ENCODE data around the gene IMMP2L.
"Not testable (repeated sequence)": the region's sequence is repeated elsewhere in the genome, so short reads cannot be mapped to it uniquely, and the experiment has no call there.

Gene IMMP2L

DNA sequence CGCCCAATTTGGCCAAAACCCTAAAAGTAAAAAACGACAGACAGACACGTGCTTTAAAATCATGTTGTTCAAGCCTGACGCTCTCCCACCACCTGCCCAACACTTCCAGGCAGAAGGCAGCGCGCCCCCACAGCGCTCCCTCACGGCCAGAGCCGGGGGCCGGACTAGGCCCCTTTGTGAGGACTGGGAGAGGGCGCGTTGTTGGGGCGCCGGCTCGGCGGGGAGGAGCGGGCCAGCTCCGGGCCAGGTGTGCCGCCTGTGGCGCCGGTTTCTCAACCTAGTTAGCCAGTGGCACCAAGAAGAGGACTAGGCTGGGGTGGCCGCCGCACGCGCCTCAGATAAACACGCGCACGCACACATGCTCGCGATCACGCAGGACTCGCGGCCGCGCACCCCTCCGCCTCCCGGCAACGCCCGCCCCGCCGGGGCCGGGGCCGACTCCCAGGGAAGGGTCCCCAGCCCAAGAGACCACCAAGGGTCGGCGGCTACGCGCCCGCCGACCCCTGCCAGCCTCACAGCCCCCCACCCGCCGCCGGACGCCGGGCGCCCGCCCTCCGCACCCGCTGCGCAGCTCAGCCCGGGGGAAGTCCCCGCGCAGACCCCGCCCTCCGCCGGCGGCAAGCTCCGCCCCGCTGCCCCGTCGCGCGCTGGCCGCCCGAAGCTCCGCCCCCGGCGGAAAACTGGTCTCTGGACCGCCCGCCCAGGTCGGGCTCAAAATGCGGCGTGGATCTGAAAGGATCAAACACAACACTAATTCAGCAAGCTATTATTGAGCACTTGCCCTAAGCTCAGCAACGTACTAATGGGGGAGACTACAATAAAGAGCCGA is at the start of gene IMMP2L:
Gene IMMP2L, minus strand, starts transcription at position 589 of the 829 bp plus-strand sequence.
- DNase-seq (peak; percentile 94), ATAC-seq (peak; percentile 94)

DNA sequence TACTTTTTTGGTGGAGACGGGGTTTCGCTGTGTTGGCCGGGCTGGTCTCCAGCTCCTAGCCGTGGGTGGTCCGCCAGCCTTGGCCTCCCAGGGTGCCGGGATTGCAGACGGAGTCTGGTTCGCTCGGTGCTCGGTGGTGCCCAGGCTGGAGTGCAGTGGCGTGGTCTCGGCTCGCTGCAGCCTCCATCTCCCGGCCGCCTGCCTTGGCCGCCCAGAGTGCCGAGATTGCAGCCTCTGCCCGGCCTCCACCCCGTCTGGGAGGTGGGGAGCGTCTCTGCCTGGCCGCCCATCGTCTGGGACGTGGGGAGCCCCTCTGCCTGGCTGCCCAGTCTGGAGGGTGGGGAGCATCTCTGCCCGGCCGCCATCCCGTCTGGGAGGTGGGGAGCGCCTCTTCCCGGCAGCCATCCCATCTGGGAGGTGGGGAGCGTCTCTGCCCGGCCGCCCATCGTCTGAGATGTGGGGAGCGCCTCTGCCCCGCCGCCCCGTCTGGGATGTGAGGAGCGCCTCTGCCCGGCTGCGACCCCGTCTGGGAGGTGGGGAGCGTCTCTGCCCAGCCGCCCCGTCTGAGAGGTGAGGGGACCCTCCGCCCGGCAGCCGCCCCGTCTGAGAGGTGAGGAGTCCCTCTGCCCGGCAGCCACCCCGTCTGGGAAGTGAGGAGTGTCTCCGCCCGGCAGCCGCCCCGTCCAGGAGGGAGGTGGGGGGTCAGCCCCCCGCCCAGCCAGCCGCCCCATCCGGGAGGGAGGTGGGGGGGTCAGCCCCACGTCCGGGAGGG is 47.4 kb upstream of the IMMP2L start:
- DNase-seq, ATAC-seq: not testable (repeated sequence)

DNA sequence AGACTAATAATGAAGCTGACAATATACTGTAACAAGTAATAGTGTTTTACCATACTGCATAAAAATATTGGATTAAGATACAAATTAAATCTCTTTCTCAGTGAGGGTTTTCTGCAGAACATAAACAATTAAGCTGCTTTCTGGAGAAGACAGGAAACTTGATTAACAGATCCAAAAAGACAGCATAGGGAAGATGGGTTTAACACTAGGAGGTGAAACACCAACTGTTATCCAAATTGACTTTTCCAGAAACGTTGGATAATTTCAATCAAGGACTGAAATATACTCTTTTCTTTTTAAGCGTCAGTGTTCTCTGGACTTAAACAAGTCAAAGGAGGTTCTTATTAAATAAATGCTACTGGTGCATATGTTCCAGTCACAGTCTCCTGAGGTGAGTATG is 45.3 kb upstream of the IMMP2L start:
- DNase-seq: no peak
- ATAC-seq: no peak

DNA sequence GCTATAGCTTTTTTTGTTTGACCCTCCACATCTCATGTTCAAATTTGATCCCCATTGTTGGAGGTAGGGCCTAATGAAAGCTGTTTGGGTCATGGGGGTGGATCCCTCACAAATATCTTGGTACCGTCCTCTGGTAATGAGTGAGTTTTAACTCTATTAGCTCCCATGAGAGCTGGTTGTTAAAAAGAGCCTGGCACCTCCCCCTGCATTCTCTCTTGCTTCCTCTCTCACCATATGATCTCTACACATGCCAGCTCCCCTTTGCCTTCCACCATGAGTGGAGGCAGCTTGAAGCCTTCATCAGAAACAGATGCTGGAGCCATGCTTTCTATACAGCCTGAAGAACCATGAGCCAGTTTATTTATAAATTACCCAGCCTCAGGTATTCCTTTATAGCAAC is 43.0 kb upstream of the IMMP2L start:
- DNase-seq (no peak), ATAC-seq (no peak)

DNA sequence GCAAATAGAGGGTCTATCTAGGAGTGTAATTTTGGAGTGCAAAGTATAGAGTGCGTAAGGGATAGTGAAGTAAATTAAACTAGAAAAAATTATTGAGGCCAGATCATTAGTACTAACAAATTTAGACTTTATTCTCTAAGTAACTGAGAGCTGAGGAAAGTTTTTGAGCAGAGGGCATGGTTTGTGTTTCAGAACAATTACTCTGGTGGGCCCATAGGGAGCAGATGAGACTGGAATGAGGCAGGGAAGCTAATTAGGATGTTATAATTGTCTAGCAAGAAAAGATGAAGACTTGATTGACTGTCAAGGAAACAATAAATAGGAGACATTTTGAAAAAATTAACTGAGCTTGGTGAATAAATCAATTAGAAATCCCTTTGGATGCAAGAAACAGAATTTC is 37.8 kb upstream of the IMMP2L start:
- ATAC-seq (no peak), DNase-seq (no peak)

DNA sequence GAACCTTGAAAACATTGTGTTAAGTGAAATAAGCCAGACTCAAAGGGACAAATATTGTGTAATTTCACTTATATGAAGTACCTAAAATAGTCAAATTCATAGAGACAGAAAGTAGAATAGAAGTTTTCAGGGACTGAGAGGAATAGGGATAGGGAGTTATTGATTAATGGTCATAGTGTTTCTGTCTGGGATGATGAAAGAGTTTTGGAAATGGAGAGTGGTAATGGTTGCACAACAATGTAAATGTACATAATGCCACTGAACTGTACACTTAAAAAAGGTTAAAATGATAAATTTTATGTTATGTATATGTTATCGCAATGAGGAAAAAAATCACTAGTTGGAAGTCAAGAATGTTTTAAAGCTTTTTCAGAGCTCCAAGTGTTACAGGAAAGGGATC is 33.5 kb upstream of the IMMP2L start:
- ATAC-seq: no peak
- DNase-seq: no peak

DNA sequence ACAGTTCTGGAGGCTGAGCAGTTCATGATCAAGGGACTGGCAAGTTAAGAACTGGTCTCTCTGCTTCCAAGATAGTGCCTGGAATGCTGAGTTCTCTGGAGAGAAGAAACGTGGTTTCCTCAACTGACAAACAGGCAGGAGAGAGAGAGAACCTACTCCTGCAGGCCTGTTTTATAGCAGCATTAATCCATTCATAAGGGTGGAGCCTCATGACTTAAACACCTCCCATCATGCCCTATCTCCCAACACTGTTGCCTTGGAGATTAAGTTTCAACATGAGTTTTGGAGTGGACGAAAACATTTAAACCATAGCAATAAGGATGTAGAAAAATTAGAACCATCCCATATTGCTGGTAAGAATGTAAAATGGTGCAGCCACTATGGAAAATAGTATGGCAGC is 32.3 kb upstream of the IMMP2L start:
- ATAC-seq (no peak), DNase-seq (no peak)

DNA sequence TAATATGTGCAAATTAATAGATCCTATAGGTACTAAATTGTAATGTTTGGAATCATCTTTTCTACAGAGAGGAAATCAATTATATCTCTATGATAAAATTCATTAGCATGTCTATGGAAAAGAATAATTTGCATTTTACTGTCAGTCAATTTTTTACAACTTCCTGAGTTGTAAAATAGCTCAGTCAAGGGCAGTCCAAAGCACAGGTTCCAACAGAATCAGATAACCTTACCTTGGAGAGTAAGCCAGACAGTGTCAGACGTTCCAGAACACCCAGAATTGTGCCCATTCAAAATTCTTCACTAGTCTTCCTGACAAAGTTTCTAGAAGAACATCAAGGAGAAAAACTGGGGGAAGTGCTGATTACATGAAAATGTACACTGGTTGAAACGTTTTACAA is 31.1 kb upstream of the IMMP2L start:
- DNase-seq (no peak), ATAC-seq (no peak)

DNA sequence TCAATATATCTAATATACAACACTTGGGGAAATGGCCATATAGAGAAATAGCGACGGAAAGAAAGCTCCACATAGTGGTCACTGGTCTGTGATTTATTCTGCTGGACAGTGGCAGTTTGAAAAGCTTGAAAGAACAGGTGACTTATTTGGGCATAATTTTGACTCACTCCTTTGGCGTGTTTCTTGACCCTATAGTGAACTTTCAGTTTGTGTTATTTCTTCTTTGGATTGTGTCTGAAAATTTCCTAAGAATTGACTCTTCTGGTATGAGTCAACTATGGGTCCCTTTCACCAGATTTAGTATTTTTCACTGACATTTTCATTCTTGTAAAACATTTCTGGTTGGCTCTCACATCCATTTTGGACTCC is 25.8 kb upstream of the IMMP2L start:
- ATAC-seq (no peak), DNase-seq (no peak)

DNA sequence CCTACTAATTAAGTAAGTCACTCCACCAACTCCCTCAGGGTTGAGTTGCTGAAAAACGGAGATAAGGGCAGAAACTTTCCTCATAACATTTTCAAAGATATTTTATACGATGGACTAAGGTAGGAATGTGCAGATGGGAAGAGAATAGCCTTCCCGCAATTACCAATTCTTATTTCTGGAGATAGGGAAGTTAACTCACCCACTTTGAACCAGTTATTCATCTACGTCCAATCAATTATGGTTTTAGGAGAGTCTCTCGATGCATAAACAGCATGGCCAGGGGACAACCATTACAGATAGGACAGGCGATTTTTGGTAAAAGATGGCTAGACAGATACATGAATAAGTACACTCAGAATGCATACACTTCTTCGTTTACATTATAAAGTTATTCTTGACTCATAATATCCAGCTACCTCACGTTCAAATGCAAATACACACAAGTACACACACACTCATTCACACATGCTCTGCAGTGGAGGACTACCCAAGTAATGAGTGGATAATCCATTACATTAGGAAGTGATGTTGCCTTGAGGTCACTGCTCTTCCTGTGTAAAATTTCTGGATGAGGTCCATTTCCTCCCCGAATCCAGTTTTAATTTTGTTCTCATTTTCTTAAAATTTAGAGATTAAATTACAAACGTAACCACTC is 25.2 kb upstream of the IMMP2L start:
- DNase-seq: no peak
- ATAC-seq: no peak

DNA sequence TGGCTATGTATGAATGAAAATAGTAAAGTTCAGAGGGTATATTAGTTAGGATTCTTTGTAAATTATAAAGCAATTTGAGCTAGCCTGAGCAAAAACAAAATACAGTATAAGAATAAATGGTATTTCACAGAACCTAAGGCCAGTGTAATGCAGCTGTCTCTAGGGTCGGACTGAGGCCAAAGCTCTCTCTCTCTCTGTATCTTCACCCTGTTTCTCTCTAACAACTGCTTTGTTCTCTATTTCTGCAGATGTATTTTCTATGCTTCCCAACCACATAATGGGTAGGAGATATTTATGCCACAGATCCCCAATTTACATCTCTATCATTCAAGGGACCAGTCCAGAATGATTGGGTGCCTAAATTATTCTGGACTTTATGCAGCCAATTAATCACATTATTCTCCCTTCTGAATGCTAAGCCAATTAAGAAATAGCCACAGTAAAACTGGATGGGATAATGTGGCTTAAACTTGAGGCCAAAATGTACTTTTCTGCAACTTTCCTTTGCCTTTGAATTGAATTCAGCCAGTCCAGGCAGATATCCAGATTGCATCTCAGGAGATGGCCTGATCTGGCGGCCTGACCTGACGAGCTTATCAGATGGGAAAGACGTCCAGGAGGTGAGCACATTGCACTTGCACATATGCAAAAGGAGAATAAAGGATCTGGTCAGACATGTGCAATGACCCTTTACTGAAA is 24.6 kb upstream of the IMMP2L start:
- DNase-seq: no peak
- ATAC-seq: no peak

DNA sequence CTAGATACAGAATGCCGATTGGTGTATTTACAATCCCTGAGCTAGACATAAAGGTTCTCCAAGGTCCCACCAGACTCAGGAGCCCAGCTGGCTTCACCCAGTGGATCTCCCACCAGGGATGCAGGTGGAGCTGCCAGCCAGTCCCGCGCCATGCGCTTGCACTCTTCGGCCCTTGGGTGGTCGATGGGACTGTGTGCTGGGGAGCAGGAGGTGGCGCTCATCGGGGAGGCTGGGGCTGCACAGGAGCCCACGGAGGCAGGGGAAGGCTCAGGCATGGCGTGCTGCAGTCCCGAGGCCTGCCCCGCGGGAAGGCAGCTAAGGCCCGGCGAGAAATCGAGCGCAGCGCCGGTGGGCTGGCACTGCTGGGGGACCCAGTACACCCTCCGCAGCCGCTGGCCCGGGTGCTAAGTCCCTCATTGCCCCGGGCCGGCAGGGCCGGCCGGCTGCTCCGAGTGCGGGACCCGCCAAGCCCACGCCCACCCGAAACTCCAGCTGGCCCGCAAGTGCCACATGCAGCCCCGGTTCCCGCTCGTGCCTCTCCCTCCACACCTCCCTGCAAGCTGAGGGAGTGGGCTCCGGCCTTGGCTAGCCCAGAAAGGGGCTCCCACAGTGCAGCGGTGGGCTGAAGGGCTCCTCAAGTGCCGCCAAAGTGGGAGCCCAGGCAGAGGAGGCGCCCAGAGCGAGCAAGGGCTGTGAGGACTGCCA is 19.6 kb upstream of the IMMP2L start:
- DNase-seq, ATAC-seq: not testable (repeated sequence)

DNA sequence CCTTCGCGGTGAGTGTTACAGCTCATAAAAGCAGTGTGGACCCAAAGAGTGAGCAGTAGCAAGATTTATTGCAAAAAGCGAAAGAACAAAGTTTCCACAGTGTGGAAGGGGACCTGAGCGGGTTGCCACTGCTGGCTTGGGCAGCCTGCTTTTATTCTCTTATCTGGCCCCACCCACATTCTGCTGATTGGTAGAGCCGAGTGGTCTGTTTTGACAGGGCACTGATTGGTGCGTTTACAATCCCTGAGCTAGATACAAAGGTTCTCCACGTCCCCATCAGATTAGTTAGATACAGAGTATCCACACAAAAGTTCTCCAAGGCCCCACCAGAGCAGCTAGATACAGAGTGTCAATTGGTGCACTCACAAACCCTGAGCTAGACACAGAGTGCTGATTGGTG is 18.9 kb upstream of the IMMP2L start:
- not testable (repeated sequence) for ATAC-seq, DNase-seq

DNA sequence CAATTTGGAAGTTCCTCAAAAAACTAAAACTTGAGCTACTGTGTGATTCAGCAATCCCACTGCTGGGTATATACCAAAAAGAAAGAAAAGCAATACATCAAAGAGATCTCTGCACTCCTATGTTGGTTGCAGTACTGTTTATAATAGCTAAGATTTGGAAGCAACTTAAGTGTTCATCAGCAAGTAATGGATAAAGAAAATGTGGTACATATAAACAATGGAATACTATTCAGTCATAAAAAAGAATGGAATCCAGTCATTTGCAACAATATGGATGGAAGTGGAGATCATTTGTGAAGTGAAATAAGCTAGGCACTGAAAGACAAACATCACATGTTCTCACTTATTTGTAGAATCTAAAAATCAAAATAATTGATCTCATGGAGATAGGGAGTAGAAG is 16.5 kb upstream of the IMMP2L start:
- DNase-seq: no peak
- no peak for ATAC-seq

DNA sequence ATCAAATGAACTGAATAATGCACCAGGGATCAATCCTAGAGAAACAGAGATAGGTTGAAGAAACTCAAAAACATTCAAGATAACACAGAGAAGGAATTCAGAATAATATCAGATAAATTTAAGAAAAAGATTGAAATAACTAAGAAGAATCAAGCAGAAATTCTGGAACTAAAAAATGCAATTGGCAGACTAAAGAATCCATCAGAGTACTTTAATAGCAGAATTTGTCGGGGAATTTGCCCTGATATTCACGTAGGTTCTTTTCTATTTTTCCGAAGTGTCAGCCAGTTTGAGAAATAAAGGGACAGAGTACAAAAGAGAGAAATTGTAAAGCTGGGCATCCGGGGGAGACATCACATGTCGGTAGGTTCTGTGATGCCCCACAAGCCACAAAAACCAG is 9.4 kb upstream of the IMMP2L start:
- no peak for DNase-seq
- no peak for ATAC-seq

DNA sequence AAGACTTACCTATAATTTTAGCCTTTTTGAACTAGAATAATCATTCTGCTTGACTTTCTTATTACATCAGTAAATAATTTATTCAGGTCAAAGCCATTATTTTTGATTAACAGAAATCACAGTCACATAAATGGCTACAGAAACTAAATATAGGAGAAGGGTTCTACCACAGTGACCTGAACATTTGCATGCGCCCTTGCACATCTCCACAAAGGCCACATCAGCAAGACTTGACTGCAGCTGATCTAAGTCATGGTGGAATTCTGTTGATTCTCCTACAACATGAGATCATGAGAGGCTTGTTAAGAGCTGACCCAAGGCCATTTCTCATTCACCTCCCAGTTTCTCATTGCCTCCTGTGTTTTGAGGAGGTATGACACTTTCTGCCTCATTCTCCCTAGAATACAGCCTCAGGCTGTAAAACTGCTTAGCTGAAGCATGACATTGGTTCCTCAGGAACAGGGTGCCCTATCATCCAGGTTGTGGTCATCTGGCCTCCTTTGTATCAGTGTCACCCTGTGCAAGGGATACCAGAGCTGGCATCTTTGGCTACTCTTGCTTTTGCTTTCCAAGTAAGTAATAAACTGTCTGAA is 6.7 kb upstream of the IMMP2L start:
- DNase-seq (no peak), ATAC-seq (no peak)

DNA sequence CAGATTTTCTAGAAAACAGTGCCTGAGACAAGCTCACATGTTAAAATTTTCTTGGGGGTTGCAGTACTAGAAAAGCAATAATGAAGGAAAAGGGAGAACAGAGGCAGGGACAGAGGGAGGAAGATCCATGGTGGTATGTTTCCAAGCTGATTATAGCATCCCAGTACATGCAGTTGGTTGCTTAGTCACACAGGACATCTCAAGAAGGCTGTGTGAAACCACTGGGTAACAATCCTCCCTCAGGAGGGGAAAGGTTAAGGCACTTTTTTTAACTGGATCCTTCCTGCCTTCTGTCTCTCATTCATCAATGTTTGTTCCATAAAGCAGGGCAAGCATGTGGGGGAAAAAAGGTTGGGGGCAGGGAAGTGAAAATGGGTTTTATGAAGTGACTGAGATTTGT is 6.1 kb upstream of the IMMP2L start:
- ATAC-seq: no peak

DNA sequence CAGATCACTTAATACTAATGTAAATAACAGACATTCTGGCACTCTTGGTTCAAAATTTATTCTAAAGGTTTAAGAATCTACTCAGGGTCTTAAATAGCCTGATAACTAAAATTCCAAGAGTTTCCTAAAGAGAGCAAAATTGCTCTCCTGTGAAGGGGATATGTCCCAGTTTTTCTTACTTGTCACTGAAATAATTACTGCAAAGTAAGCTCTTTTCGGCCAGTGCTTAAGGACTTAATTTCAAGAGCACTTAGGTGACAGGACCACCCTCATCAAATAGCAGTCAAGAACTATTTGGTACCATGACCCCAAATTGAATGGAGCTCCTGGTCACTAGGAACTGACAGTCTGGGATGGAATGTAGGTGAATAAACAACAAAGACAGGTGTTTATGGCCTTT is 1.8 kb upstream of the IMMP2L start:
- DNase-seq (no peak), ATAC-seq (no peak)

More for the DNA sequence above, 6.1 kb upstream of the IMMP2L start:
- no peak for DNase-seq

DNA sequence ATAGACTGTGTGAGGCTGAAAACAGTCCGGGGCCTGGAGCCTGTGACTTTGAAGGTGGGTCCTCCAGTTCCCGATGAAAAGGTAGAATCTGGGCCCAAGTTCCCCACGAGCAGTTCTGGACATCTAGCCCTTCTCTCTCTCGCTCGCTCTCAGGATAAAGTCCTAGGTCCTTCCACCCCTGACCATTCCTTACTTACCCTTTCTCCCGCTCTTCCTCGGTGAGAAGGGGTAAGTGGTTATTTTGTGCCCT is 713 bp downstream of the IMMP2L start:
- DNase-seq (peak; percentile 12), ATAC-seq (no peak)

DNA sequence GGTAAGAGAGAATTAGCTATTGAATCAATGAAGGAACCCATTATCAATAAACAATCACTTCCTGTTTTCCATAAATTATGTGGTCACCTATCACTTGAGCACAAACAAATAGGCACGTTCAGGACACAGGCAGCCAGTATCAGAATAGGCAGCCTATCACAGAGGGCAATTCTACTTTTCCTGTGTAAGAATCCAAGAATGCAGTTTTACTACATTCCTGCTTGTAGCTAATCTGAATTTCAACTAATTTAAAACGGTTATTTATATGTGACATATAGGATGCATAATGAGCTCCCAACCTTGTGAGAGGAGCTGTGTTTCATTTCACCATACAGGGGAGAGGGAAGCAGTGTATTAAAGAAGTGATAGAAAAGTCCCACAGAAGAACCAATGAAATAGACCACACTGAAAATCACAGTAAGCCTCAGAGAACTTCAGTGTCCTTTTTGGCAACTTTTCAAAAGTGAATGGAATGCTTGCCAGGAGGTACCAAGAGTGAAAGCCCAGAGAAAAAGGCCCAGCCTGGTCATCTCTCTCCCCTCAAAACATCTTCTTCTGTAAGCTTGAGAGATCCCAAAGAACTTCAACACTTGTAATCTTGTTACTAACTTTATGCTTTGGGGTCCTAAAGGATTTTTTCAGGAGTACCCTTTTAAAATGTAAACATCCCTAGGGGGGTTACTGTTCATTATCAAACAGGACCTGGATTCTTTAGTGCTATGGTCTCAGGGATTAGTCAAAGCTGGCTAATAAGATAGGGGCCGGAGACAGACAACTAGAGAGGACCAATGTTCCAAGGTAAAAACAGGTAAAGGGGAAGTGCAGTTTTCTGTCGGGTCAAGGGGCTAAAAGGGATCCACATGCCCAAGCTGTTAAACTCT is 1.3 kb downstream of the IMMP2L start:
- no peak for ATAC-seq
- no peak for DNase-seq

DNA sequence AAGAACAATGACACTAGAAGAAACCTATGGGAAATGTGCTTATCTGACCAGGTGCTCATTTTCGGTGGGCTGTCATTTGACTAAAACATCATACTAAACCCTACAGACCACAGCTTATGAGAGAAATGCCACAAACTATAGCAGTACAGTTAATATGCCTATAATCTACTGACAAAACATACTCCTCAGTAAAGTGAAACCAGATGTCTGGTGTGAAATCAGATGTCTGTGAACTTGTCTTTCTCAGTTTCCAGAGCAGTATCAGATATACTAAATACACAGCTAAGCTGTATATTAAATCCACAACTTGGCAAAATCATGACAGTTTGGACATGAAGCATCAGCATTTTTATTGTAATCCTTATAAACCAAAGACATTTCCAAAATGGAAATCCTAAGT is 3.3 kb downstream of the IMMP2L start:
- no peak for ATAC-seq
- no peak for DNase-seq
